GM12864 (cell line): Measurements from ENCODE around the gene MAGI3.

ENCODE experiments used
- DNase-seq: peaks from one replicate; pipeline ENCODE4 v3.0.0-alpha.2; 2011; ENCODE audit warnings: low read depth
- H3K4me3 ChIP-seq: 2 replicates; pipeline ENCODE4 v1.5.1; 2011; ENCODE audit warnings: mild to moderate bottlenecking, low read depth, low read length, control low read depth
- CTCF ChIP-seq: IDR thresholded peaks from 2 replicates; pipeline ENCODE4 v1.5.1; 2011; ENCODE audit warnings: low read depth, mild to moderate bottlenecking, moderate library complexity, low read length, control low read depth, inconsistent platforms; ENCODE audit errors: missing control alignments

The MAGI3 gene

GRCh38 chr1:113542221-113542701 lies 151.9 kb downstream of the MAGI3 start:
- DNase-seq, result no peak
- no peak overlapping the region for H3K4me3 ChIP-seq
- TF ChIP-seq CTCF, result no peak

- TF ChIP-seq CTCF, result no peak
- H3K4me3 ChIP-seq, result no peak overlapping the region
- DNase-seq, result no peak
These were observed 152.8 kb downstream of the MAGI3 start for GRCh38 chr1:113543110-113543509.

DNA sequence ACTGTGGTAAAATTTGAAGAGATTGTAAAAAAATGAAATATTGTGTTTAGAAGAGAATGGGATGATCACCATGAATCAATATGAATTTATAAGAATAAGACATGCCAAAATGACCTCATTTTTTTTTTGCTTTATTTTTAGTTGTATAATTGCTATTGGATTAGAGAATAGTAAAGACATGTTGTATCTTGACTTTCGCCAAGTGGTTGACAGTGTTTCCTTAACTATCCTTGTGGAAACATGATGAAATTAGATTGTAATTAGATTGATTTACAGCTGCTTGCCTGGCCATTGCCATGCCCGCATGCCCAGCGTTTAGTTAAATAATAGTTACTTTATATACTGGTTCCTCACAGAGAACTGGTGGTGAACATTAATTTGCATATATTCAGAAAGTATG lies 154.9 kb downstream of the MAGI3 start:
- TF ChIP-seq CTCF, result no peak
- DNase-seq, result no peak
- no peak overlapping the region for H3K4me3 ChIP-seq

- no peak for DNase-seq
- no peak overlapping the region for H3K4me3 ChIP-seq
- no peak for TF ChIP-seq CTCF
These were observed 155.3 kb downstream of the MAGI3 start for GRCh38 chr1:113545626-113546025.

GRCh38 chr1:113551728-113552127 lies 161.4 kb downstream of the MAGI3 start:
- H3K4me3 ChIP-seq, result no peak overlapping the region
- no peak for TF ChIP-seq CTCF
- DNase-seq, result no peak

GRCh38 chr1:113552244-113552643 lies 161.9 kb downstream of the MAGI3 start:
- no peak for TF ChIP-seq CTCF
- no peak for DNase-seq
- no peak overlapping the region for H3K4me3 ChIP-seq

DNA sequence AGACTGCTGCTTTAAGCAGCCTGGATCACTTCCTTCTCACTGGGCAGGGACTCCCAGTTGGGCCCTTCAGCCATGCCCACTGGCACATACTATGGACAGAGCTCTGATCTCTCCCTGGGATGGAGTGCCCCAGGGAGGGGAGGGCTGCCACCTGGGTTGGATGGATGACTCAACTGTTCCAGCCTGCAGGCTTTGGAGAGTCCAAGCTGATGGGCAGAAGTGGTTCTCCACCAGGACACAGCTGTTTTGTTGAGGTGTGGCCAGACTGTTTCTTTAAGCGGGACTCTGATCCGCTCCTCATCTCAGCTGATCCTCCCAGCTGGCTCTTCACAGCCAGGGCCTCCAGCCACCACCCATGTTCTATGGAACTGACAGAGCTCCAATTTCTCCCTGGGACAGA lies 166.9 kb downstream of the MAGI3 start:
- no peak overlapping the region for H3K4me3 ChIP-seq
- no peak for TF ChIP-seq CTCF
- no peak for DNase-seq
